Lung (tissue), 12 donors: ENCODE results near the gene RBM33. TPM values are rescaled to one million over a fixed set of nuclear protein-coding genes. Genes with fewer than 3 reads are reported as not detected.

Source experiments
- ATAC-seq: fragments of 200-7000 bp; cut with Tn5 transposase; one replicate; pipeline ENCODE4 v1.9.1; 2020; ENCODE audit warnings: moderate number of reproducible peaks; ENCODE audit not compliant: insufficient read depth, low FRiP score
- DNase-seq, 3 donors: peaks; one replicate each; pipeline ENCODE4 v3.0.0-alpha.2; 2013 to 2017
- H3K27ac ChIP-seq, 2 donors: one replicate each; pipeline ENCODE4 v1.5.1; 2013; ENCODE audit warnings: mild to moderate bottlenecking in 2 of 2, moderate library complexity in 2 of 2, control low read depth in 1 of 2, inconsistent platforms in 1 of 2, low read depth in 1 of 2, low read length in 1 of 2
- H3K27me3 ChIP-seq, 3 donors: one replicate each; pipeline ENCODE4 v1.5.1; 2013; ENCODE audit warnings: low read length in 2 of 3; ENCODE audit not compliant: control insufficient read depth in 3 of 3, insufficient read depth in 3 of 3
- H3K36me3 ChIP-seq, 4 donors: one replicate each; pipeline ENCODE4 v1.5.1; 2013; ENCODE audit warnings: low read length in 4 of 4, mild to moderate bottlenecking in 1 of 4, moderate library complexity in 1 of 4; ENCODE audit not compliant: control insufficient read depth in 4 of 4, insufficient read depth in 4 of 4
- H3K4me1 ChIP-seq, 5 donors: one replicate each; pipeline ENCODE4 v1.5.1; 2013; ENCODE audit warnings: low read length in 5 of 5, mild to moderate bottlenecking in 2 of 5, moderate library complexity in 1 of 5; ENCODE audit not compliant: control insufficient read depth in 5 of 5, insufficient read depth in 5 of 5
- H3K4me3 ChIP-seq: one replicate; pipeline ENCODE4 v1.5.1; 2013; ENCODE audit warnings: mild to moderate bottlenecking, control low read depth, moderate library complexity
- H3K9ac ChIP-seq, 2 donors: one replicate each; pipeline ENCODE4 v1.5.1; 2013; ENCODE audit warnings: low read length in 2 of 2, control low read depth in 1 of 2; ENCODE audit not compliant: insufficient read depth in 1 of 2
- H3K9me3 ChIP-seq, 4 donors: one replicate each; pipeline ENCODE4 v1.5.1; 2013; ENCODE audit warnings: low read length in 3 of 4, mild to moderate bottlenecking in 1 of 4, moderate library complexity in 1 of 4; ENCODE audit not compliant: control insufficient read depth in 4 of 4, insufficient read depth in 3 of 4
- CTCF ChIP-seq: IDR thresholded peaks from 2 replicates; pipeline ENCODE4 v1.5.1; 2012; ENCODE audit warnings: mild to moderate bottlenecking; ENCODE audit errors: control extremely low read depth, extremely low read depth
- WGBS, 2 donors: extraction: QIAGEN DNeasy Blood & Tissue Kit; methylation state at CpG; one replicate each; pipeline ENCODE4 v1.1.7; 2013; 5-methylcytosine and 5-hydroxymethylcytosine counted together
- polyA plus RNA-seq, 2 donors: library from polyadenylated mRNA; stranded (reverse); fragments of 200-250 nt; gene quantifications; one replicate each; pipeline ENCODE4 v1.2.1, GENCODE V29; 2013
- total RNA-seq, 2 donors: library from RNA; depleted of rRNA in 1 of 2; stranded (reverse); fragments of >200 nt in 1 of 2; gene quantifications; one replicate each; pipeline ENCODE4 v1.2.1, GENCODE V29; 2014 to 2021
- donor health status: control.
- donor health status: control.
- donor health status: Bipolar disorder and iron deficiency.
- donor health status: healthy.
- donor health status: DM: yes; HTN: yes; CAD: no.

The RBM33 gene
- total and polyA plus RNA-seq, 4 donors, result 15.3 to 99.6 (median 43.2) TPM

DNA sequence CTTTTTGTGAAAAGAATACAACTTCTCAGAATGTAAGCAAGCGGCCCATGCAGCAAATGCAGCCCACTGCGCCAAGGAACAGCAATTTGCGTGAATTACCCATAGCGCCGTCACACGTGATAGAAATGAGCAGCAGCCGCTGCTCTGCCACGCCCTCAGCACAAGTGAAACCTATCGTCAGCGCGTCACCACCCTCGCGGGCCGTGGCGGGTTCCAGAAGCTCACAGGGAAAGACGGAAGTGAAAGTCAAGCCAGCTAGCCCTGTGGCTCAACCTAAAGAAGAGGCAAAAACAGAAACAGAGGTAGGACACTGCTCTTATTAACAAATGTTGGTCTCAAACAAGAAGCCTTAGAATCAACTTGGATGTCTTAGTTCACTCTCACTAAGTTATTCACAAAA is 97.3 kb downstream of the RBM33 start:
- H3K4me1 ChIP-seq, result no peaks in the 10 kb centered on the region
- 93 to 94% methylated on average over 16 of the region's 16 CpGs for WGBS, 2 donors
- no peak overlapping the region for H3K27ac ChIP-seq
- peaks cover 29 to 54% (median 41%) of the 10 kb centered on the region in 4 donors for H3K36me3 ChIP-seq
- no peaks in the 10 kb centered on the region for H3K27me3 ChIP-seq
- no peak for ATAC-seq
- no peak overlapping the region for H3K9ac ChIP-seq
- no peak overlapping the region for H3K4me3 ChIP-seq
- TF ChIP-seq CTCF, result no peak
- H3K9me3 ChIP-seq, result no peaks in the 10 kb centered on the region
- DNase-seq, result no peak

- peaks cover 27 to 46% (median 38%) of the 10 kb centered on the region in 4 donors for H3K36me3 ChIP-seq
- 66 to 83% methylated on average over 4 of the region's 4 CpGs for WGBS, 2 donors
- H3K27me3 ChIP-seq, result no peaks in the 10 kb centered on the region
- H3K27ac ChIP-seq, result no peak overlapping the region
- DNase-seq, result no peak
- ATAC-seq, result no peak
- H3K4me3 ChIP-seq, result no peak overlapping the region
- peaks cover 0 to 5% (median 0%) of the 10 kb centered on the region in 5 donors for H3K4me1 ChIP-seq
- no peak for TF ChIP-seq CTCF
- H3K9ac ChIP-seq, result no peak overlapping the region
- no peaks in the 10 kb centered on the region for H3K9me3 ChIP-seq
Measured at GRCh38 chr7:155743177-155743576, 98.7 kb downstream of the RBM33 start.

DNA sequence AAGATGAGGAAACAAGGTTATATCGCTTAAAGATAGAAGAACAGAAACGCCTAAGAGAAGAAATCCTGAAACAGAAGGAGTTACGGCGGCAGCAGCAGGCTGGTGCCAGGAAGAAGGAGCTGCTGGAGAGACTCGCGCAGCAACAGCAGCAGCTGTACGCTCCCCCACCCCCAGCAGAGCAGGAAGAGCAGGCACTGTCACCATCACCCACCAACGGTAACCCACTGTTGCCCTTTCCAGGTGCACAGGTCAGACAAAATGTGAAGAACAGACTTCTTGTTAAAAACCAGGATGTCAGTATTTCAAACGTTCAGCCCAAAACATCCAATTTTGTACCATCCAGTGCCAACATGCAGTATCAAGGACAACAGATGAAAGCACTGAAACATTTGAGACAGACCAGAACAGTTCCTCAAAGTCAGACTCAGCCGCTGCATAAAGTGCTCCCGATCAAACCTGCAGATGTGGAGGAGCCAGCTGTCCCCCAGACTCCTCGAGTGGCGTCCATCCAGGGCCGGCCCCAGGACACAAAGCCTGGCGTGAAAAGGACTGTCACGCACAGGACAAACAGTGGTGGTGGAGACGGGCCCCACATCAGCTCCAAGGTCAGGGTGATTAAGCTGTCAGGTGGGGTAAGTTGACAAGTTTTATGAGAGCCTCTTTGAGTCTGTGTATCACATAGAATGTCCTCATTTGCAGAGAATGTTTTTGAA is 100.7 kb downstream of the RBM33 start:
- no peak overlapping the region for H3K27ac ChIP-seq
- peaks cover 0 to 5% (median 0%) of the 10 kb centered on the region in 5 donors for H3K4me1 ChIP-seq
- 90 to 91% methylated on average over 17 of the region's 17 CpGs for WGBS, 2 donors
- H3K9me3 ChIP-seq, result no peaks in the 10 kb centered on the region
- H3K4me3 ChIP-seq, result no peak overlapping the region
- ATAC-seq (no peak), DNase-seq (no peak)
- no peaks in the 10 kb centered on the region for H3K27me3 ChIP-seq
- no peak for TF ChIP-seq CTCF
- peaks cover 19 to 39% (median 32%) of the 10 kb centered on the region in 4 donors for H3K36me3 ChIP-seq
- H3K9ac ChIP-seq, result no peak overlapping the region

DNA sequence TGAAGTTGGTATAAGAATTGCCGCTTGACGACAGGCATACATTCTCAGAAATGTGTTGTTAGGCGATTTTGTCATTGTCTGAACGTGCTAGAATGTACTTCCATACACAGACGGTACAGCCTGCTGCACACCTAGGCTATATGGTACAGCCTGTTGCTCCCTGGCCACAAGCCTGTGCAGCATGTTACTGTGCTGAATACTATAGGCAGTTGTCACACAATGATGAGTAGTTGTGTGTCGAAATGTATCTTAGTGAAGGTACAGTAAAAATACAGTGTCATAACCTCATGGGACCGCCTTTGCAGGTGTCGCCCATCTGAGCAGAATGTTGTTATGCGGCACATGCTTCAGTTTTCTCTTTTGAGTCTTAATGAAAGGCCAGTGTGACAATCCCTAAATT is 101.3 kb downstream of the RBM33 start:
- 93 to 96% methylated on average over 9 of the region's 9 CpGs for WGBS, 2 donors
- no peak for ATAC-seq

More for the DNA sequence above, 101.3 kb downstream of the RBM33 start:
- H3K9ac ChIP-seq, result no peak overlapping the region
- H3K4me3 ChIP-seq, result no peak overlapping the region
- peaks cover 0 to 5% (median 0%) of the 10 kb centered on the region in 5 donors for H3K4me1 ChIP-seq
- TF ChIP-seq CTCF, result no peak
- no peaks in the 10 kb centered on the region for H3K9me3 ChIP-seq
- no peak for DNase-seq
- no peaks in the 10 kb centered on the region for H3K27me3 ChIP-seq
- no peak overlapping the region for H3K27ac ChIP-seq
- peaks cover 19 to 32% (median 27%) of the 10 kb centered on the region in 4 donors for H3K36me3 ChIP-seq
